Renal cortex interstitium (tissue), 11 donors: Measurements from ENCODE around the gene TMEM92. TPM values are rescaled to one million over a fixed set of nuclear protein-coding genes. Genes with fewer than 3 reads are reported as not detected.

Experiments
- DNase-seq, 11 donors: peaks; one replicate each; pipeline ENCODE4 v3.0.0-alpha.2; 2013; ENCODE audit warnings: low read depth in 9 of 11, low spot score in 4 of 11; ENCODE audit errors: extremely low read depth in 1 of 11
- polyA plus RNA-seq, 3 donors: library from polyadenylated mRNA; unstranded; fragments of 120-200 nt; gene quantifications; one replicate each; pipeline ENCODE4 v1.2.1, GENCODE V29; 2013; ENCODE audit not compliant: insufficient read length in 3 of 3

Gene TMEM92
- polyA plus RNA-seq, 3 donors: 1.7 to 3.3 (median 3.1) TPM

DNA sequence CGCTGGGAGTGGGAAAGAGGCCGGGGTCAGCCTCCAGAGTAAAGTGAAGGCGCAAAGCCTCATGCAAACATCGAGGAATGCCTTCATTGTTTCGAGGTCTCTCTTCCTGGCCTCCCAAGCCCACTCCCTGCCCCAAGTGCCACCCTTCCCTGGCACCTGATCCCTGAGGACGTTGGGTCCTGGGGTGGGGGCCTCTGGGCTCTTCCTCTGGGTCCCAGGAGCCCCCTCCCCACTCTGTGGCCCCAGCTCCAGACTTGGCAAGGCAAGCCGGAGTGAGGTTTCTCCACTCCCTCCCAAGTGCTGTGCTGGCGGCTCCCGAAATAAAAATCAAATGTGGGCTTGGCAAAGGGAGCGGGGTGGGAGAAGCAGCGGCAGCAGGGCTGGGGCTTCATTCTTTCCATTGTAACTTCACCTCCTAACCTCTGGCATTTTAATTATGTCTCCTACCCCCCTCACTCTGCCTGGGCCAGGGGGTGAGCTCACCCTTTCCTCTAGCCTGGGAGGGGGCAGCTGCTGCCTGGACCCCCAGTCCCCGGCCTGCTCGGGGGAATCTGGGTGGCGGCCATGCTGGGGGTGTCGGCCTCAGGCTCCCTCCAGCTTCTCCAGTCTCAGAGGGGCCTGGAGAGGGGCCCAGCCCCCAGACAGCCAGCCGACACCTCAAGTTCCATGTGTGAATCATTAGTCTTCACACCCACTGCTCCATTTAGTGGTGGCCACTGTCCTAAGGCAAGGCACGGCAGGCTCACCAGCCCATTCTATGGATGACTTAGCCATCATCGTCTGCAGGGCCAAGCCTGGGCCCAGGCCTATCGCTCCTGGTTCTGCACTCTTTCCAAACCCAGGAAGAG is 14.6 kb upstream of the TMEM92 start:
- no peak for DNase-seq

DNA sequence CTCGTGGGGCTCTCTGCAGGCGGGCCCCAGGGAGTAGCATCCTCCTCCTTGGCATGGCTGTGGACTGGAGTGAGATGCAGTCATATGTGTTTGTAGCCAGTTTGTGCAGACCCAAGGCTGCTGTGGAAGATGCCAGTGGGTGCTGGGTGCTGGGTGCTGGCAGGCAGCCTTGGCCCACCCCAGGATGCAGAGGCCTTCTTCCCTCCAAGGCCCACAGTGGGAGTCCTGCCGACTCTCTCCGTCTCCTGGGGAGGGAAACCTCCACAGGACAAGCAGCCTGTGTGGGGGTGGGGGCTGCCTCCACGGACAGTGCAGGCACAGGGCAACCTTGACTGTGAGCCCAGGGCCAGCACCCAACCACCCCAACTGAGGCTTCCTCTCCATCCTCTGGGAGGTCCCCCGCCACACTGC is 13.8 kb upstream of the TMEM92 start:
- DNase-seq: no peak

DNA sequence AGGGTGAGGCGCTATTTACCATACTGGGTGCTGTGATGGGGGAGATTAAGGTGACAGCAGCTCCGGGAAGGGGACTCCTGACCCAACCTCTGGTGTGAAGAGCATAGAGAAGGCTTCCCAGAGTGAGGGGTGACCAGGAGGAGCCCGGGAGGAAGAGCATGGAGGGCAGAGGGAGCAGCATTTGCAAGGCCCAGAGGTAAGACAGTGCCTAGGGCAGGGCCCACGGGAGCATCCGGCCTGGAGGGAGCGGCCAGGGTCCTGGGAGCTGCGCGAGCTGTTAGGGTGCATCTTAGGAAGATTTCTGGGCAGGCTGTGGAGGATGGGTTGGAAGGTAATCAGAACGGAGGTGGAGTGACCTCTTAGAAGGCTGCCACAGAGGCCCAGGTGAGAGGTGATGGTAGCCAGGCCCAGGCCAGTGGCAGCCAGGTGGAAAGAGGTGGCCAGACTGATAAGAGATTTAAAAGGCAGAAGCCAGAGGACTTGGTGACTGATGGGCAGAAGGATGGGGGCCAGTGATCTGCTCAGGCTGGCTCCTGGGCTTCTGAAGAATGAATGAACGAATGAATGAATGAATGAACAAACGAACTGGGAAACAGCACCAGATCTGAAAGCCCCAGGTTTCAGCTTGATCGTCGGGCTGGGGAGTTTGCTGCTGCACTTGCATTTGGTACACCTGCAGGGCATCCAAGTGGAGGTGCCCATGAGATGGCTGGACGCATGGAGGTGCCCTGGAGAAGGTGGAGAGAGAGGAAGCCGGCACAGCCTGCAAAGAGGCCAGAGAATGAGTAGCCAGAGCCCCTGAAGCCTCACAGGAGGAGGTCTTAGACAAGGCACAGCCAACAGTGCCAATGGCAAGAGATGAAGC is 13.0 kb upstream of the TMEM92 start:
- no peak for DNase-seq

DNA sequence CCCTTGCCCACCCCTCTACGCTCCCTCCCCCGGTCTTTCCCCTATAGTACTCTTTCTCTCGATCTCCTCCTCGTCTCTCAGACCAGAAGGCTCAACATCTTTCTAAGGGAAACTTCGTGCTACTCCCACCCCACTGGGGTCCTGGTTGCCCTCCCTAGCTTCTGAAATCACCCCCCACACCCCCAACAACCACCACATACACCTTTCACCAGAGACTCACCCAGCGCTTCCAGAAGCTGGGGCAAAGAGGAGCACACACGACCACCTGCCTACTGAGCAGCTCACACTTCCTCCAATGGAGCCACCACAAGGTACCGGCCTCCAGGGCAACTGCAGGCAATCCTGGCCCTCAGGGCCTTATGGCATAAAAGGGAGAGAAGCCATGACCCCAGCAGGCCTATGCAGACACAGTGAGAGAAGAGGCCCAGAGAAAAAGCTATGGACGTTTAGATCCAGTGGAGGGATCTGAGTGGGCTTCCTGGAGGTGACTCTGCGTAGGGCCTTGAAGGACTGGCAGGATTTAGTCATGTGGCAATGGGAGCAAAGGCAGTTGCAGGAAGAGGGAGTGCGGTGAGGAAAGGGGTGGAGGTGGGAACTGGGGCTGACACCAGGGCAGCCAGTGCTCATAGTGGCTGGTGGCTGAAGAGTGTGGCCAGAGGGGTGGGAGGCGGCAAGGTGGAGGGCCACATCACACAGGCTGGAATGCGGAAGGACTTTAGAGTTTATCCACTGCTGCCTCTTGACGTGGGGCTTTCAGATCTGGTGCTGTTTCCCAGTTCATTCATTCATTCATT is 12.1 kb upstream of the TMEM92 start:
- no peak for DNase-seq

DNA sequence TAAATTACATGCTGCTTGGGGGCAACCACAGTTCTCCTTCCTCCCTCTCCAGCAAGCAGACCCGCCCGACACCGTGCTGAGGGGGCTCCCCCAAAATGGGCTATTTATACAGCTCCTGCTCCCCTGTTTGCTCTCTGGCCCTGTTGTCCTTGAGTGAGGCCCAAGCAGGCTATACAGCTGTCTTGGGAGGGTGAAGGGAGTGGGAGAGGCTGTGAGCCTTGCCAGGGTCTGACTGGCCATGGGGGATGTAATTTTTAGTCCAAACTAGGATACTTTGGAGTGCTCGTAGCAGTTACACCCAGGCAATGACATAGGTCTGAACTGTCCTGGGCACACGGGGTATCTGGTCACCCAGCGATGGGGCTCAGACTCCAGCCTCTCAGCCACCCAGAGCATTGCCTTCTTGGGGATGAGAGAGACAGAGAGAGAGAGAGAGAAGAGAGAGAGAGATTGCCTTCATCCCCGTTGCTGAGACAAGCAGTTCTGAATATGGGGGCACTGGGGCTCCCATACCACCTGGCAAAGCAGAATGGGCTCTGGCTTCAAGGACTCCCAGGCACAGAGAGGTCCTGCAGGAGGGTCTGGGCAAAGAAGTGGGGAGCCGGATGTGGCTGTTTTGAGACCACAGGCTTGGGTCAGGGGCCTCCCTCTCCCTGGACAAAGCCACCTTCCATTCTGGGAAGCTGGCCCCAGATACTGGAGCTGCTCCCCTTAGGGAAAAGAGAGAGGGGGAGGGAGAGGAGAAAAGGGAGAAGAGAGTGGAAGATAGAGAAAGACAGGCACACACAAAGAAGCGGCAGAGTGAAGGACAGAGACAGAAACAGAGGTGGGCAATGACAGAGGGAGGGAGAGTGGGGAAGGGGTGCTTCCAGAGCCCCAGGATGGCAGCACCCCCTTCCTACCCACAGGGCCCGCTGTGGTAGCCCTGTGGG is 10.7 kb upstream of the TMEM92 start:
- no peak for DNase-seq

DNA sequence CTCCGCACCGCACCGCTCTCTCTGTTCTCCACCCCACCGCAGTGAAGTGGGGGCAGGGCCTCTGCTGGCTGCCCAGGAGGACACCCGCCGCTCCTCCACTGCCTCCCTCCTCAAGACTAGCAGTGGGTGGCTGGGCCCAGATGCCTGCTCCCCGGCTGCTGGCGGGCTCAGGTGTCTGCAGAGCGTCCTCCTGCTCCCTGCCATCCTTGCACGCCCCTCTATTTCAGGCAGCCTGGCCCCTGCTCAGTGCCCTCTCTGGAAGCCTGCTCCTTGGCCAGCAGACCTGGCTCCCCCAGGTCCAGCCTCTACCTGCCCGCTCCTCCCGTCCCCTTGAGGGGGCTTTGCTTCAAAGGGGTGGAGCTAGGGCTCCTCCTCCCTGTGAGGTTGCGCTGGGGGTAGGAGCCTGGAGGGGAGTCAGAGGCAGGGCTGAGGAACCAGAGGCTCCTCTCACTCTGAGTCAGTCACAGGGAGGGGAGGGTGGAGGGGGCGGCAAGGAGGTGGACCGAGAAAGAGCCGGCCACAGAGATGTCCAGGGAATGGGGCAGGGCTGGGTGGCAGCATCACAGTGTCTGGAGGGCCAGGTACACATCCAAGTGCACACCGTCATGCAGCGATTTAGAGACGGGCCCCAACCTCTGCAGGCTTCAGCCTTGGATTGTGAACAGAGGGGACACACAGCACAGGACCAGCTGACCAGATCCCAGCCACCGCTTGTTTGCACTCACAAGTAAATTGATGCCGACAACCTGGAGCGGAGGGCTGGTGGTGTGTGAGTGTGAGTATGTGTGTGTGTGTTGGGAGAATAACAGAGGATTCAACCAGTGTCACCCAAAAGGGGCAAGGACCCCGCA is 9.8 kb upstream of the TMEM92 start:
- DNase-seq: no peak

DNA sequence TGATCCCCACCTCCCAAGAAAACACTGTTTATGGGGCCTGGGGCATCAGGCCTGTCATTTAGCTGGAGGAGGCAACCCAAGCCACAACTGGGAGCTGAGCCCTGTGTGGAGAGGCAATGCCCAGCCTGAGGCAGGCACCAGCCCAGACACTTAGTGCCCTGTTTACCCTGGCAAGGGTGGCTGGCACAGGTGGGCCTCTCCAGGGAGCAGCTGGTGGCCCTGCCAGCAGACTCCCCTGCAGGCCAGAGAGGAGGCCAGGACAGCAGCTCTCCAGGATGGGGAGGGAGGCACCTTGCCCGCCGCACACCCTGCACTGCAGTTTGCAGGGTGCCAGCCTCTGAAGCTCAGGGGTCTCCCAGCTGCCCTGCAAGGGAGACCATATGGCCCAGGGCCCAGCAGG is 9.1 kb upstream of the TMEM92 start:
- DNase-seq: no peak

DNA sequence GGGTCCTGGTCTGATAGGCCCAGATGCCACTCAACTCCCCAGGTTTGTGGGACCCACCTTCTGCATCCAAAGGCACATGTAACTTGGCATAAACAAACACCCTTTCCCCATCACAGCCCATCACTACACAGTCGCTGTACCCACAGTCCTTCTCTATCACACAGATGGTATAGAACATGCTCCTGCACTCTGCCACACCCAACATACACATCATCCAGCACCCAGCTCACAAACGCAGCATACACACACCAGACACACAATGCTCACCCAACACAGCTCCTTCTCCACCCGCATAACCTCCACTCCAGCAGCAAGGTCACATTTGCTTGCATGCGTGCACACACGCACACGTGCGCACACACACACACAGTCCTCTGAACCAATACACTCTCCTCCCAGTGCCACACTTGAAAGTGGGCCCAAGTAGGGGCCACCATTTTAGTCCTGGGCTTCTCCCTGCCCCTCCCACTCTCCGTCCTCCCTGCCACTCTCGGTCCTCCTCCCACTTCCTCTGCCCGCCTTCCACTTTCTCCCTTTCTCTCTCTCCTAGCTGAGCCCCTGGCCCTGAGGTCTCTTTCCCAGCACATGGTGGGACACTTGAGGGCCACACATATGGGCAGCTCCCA is 8.5 kb upstream of the TMEM92 start:
- no peak for DNase-seq

DNA sequence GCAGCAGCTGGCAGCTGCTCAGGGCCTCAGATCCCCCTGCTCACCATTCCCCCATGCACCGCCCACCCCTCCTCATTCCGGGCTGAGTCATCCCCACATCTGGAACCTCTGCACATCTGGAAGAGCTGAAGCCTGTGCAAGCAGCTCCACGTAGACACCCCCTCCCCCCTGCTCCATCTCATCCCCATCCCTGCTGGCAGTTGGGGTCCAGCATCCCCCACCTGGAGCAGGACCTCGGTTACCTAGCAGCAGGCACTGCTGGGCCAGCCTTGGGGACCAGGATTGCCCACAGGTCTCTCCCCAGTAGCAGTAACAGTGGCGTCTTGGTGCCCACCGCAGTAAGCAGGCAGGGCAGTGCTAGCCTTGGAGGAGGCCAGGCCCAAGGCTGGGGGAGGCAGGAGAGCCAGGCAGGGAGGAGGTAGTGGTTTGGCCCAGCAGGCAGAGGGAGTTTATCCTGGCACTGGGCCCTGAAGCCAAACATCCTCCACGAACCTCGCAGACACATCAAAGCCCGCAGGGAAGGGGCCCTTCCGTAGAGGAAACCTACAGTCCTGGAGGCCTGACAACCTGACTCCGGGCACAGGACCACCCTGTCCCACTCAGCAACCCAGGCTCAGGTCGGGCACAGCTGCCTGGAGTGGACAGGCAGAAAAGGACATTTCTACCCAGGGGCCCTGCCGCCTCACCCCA is 7.7 kb upstream of the TMEM92 start:
- no peak for DNase-seq

DNA sequence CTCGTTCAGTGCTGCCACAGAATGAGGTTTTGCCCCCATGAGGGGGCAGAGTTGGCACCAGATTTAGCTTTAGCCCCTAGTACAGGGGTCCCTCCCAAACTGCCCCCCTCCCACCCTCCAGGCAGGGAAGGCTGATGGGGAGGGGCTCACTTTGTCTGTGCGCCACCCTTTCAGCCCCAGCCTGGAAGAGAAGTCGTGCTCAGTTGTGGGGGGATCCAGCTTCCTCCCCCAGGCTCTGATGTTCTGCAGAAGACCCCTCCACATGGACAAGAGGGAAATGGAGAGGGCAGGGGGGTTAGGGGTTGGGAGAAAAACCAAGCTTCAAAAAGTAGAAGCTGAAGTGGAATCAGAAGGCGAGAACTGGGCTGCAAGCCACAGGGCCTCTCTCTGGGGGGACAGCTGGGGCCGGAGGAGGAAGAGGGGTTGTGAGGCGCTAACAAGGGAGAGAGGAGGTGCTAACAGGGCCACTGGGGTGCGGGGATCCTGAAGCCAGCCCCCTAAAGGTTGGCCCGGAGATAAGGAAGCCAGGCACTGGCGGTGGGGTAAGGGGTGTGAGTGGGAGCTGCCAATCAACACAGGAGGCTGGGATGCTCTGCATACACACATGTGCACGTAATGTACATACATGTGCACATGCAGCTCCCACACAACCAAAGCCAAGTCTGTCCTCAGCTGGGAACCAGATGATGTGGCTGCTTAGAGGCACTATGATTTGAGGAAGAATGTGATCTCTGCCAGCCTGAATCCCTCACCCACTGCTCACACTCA is 7.0 kb upstream of the TMEM92 start:
- no peak for DNase-seq

DNA sequence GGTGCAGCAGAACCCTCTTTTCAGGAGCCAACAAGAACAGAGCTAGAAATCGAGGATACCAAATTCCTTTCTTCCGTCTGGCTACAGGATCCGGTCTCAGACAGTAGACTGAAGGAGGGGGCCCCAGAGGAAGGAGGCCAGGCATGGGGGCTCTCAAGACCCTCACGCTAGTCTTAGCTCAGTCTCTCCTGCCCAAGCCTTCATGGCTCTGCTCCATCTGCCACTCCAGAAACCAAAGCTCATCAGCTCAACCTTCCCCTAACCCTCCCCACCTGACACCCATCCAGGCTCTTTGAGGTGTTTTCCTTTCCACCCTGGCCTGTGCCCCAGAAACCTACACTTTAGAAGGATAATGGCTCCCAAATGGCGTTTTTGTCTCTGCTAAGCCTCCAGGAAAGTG is 6.2 kb upstream of the TMEM92 start:
- DNase-seq: no peak

DNA sequence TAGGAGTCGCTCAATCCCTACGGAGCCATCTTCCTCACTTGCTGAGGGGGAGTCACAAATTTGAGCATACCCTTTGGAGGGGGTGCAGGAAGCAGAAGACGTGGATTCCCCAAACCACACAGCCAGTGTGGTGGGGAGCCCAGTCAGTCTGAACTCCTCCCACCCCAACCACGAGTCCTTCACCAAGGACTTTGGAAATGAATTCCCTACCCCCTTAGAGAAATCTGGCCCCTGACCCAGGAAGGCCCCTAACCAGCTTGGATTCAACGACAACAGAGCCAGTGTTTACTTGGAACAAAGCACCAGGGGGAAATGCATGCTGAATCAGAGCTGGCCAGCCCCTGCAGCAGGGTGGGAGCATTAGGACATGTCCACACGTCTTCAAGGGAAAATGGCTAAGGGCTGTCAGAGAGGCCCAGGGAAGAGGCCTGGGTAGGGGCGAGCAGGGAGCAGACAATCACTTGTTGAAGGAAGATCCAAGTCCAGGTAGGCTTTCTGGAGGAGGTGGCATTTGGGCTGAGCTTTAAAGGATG is 5.5 kb upstream of the TMEM92 start:
- no peak for DNase-seq

DNA sequence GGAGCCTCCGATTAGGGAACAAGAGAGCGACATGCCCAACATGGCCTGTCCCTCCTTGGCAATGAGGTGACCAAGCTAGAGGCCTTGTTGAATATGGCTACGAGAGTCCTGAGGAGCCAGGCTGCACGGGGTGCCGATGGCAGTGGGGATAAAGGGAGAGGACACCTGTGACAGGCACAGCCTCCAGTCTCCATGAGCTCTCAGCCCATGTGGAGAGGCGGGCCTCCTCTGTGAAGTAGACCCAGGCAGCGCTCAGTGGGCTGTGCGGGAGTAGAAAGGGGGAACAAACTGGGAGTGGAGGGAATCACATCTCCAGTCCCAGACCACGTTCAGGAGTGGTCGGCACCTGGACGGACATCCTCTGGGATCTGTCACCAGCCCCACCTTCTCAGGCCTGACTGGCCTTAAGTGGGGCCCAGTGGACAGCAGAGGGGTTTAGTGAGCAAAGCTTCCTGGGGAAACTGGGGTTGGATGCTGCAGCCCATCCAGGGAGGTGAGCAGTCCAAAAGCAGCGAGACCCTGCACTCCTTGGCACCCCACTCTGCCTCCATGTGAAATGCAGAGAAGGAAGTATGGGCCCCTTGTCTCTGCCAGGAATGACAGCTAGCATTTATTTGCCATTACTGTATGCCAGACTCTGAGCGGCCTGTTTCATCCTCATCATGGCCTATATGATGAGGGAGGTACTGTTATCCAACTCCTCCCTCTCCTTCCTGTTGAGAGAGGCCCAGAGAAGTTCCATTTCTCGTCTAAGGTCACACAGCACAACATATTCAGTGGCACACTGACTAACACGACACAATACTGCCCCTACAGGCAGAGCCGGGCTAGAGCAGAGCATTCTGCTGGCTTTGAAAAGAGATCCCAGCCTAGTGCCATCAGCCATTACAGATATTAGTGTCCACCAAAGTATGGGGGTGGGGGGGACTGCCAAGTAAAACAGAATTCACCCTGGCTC is 4.5 kb upstream of the TMEM92 start:
- peak in 3 of 11 donors; percentile 56 to 75 (median 65) for DNase-seq
